Endothelial cell of umbilical vein (primary cell): ENCODE measurements around the gene PPP1R1A. TPM values are rescaled to one million over a fixed set of nuclear protein-coding genes. Genes with fewer than 3 reads are reported as not detected.

Experiments used
- BruUV-seq: library from RNA; stranded (reverse); fragments of 400-500 nt; replicated peaks from 2 replicates; lab custom pipeline; 2021; lab: Mats Ljungman, UMichigan
- CTCF ChIA-PET: fragments of 300-600, 350-600 bp; sonication (Branson Sonifier 250); formaldehyde crosslinking; loops from one replicate; lab custom pipeline; 2021; ENCODE audit warnings: antibody characterized with exemption, inconsistent platforms; lab: Charles Lee
- POLR2A ChIA-PET: fragments of 300-600, 350-600 bp; sonication (Branson Sonifier 250); formaldehyde crosslinking; loops from one replicate; lab custom pipeline; 2021; ENCODE audit warnings: antibody characterized with exemption, inconsistent platforms; lab: Charles Lee
- DNase-seq: peaks from one replicate; pipeline ENCODE4 v3.0.0-alpha.2; 2011; ENCODE audit warnings: low read depth, low spot score
- FAIRE-seq: peaks from 2 replicates; lab custom pipeline; 2011; peaks lifted over from hg19 to GRCh38; lab: Jason Lieb, UNC
- H2AFZ ChIP-seq: 2 replicates; pipeline ENCODE4 v1.6.0; 2012; ENCODE audit warnings: low read depth, low read length, control low read depth, inconsistent platforms
- H3K27ac ChIP-seq: 2 replicates; pipeline ENCODE4 v1.5.1; 2011; ENCODE audit warnings: low read depth, mild to moderate bottlenecking, control low read depth, low read length, moderate library complexity; ENCODE audit not compliant: insufficient read depth
- H3K27me3 ChIP-seq, 2 experiments: 2 replicates each; pipeline versions ENCODE4 v1.6.0 to v1.6.1; 2011; ENCODE audit warnings: low read length in 2 of 2, mixed read lengths in 1 of 2; ENCODE audit not compliant: control insufficient read depth in 2 of 2, insufficient read depth in 2 of 2
- H3K36me3 ChIP-seq, 2 experiments: 2 replicates in 1 of 2; 3 replicates in 1 of 2; pipeline ENCODE4 v1.5.1; 2011; ENCODE audit warnings: low read length in 2 of 2, mild to moderate bottlenecking in 1 of 2, moderate library complexity in 1 of 2; ENCODE audit not compliant: control insufficient read depth in 2 of 2, insufficient read depth in 2 of 2; ENCODE audit errors: extremely low read depth in 1 of 2
- H3K4me1 ChIP-seq: 3 replicates; pipeline ENCODE4 v1.5.1; 2011; ENCODE audit warnings: mild to moderate bottlenecking, low read length; ENCODE audit not compliant: control insufficient read depth, insufficient read depth; ENCODE audit errors: extremely low read depth
- H3K4me2 ChIP-seq: 2 replicates; pipeline ENCODE4 v1.6.1; 2011; ENCODE audit warnings: low read length, control low read depth, mixed read lengths; ENCODE audit not compliant: insufficient read depth
- H3K4me3 ChIP-seq, 3 experiments: fragments of 200-600 bp in 1 of 3; sonication (generic), shearing (Covaris generic) in 1 of 3; replicated peaks in 1 of 3; 2 replicates each; pipeline ENCODE4 v1.5.1; 2011 to 2016; ENCODE audit warnings: control low read depth in 3 of 3, low read length in 3 of 3, mild to moderate bottlenecking in 2 of 3, inconsistent platforms in 1 of 3, low read depth in 1 of 3, moderate library complexity in 1 of 3; ENCODE audit not compliant: insufficient read depth in 1 of 3
- H3K79me2 ChIP-seq: 2 replicates; pipeline ENCODE4 v1.6.0; 2012; ENCODE audit warnings: low read length, inconsistent platforms; ENCODE audit not compliant: control insufficient read depth, insufficient read depth
- H3K9ac ChIP-seq: replicated peaks from 2 replicates; pipeline ENCODE3; 2011; ENCODE audit warnings: low read length, control low read depth; ENCODE audit not compliant: insufficient read depth; ENCODE audit errors: extremely low read depth
- H3K9me1 ChIP-seq: replicated peaks from 3 replicates; pipeline ENCODE4 v1.6.0; 2011; ENCODE audit warnings: mild to moderate bottlenecking, low read length; ENCODE audit not compliant: control insufficient read depth, insufficient read depth; ENCODE audit errors: extremely low read depth
- H3K9me3 ChIP-seq: replicated peaks from 2 replicates; pipeline ENCODE4 v1.5.1; 2012; ENCODE audit warnings: low read length, inconsistent platforms; ENCODE audit not compliant: control insufficient read depth, insufficient read depth
- H4K20me1 ChIP-seq: replicated peaks from 2 replicates; pipeline ENCODE3; 2011; ENCODE audit warnings: mild to moderate bottlenecking, low read length; ENCODE audit not compliant: control insufficient read depth, insufficient read depth; ENCODE audit errors: extremely low read depth
- EZH2 ChIP-seq: IDR thresholded peaks from 2 replicates; pipeline ENCODE4 v1.6.1; 2012; ENCODE audit warnings: borderline replicate concordance, low read depth, mild to moderate bottlenecking, moderate library complexity, low read length, inconsistent platforms; ENCODE audit not compliant: severe bottlenecking
- FOS ChIP-seq: IDR thresholded peaks from 2 replicates; pipeline ENCODE4 v1.6.1; 2011; ENCODE audit warnings: mild to moderate bottlenecking, low read length, moderate library complexity, borderline replicate concordance; ENCODE audit not compliant: insufficient read depth
- GATA2 ChIP-seq: IDR thresholded peaks from 2 replicates; pipeline ENCODE4 v1.7.0; 2011; ENCODE audit warnings: low read depth, mild to moderate bottlenecking, moderate library complexity, mixed read lengths, low read length; ENCODE audit not compliant: insufficient read length, insufficient read depth
- JUN ChIP-seq: IDR thresholded peaks from 2 replicates; pipeline ENCODE4 v1.6.1; 2011; ENCODE audit warnings: borderline replicate concordance, low read depth; ENCODE audit not compliant: insufficient read length, insufficient read depth
- MAX ChIP-seq: IDR thresholded peaks from 2 replicates; pipeline ENCODE4 v1.6.1; 2011; ENCODE audit not compliant: insufficient read depth, insufficient read length
- MYC ChIP-seq: IDR thresholded peaks from one replicate; pipeline ENCODE4 v1.6.1; 2011; ENCODE audit warnings: mild to moderate bottlenecking, low read depth, low read length
- POLR2A ChIP-seq: IDR thresholded peaks from 2 replicates; pipeline ENCODE4 v1.6.1; 2012; ENCODE audit warnings: low read depth, mild to moderate bottlenecking, control low read depth, low read length
- POLR2AphosphoS5 ChIP-seq: IDR thresholded peaks from 2 replicates; pipeline ENCODE4 v1.6.1; 2012; ENCODE audit warnings: low read depth, mild to moderate bottlenecking, control low read depth, low read length, moderate library complexity; ENCODE audit not compliant: insufficient read depth
- dilution Hi-C: fragments of 300-500 bp; cut with MboI; formaldehyde crosslinking; loops from one replicate; pipeline ENCODE4 v1.15.0; 2019; ENCODE audit warnings: low sequenced_read_pairs; ENCODE audit not compliant: extremely low pct_ligation_motif_present
- intact Hi-C: fragments of 100-400 bp; cut with micrococcal nuclease; formaldehyde crosslinking; loops from one replicate; pipeline ENCODE4 v1.10.0; 2022
- polyA plus RNA-seq, 4 experiments: library from polyadenylated mRNA; depleted of rRNA in 3 of 4; stranded (reverse) in 3 of 4; unstranded in 1 of 4; fragments of >200 nt; gene quantifications; 2 replicates each; pipeline versions ENCODE4 v1.2.1 to v1.2.3, GENCODE V29; 2011 to 2012; ENCODE audit warnings: missing spikeins in 1 of 4
- total RNA-seq: library from RNA; stranded (reverse); gene quantifications from 2 replicates; pipeline ENCODE4 v1.2.3, GENCODE V29; 2021
- TF ChIP-seq, protein P1 (sequence below), 2 donors: IDR thresholded peaks; 1 replicate in 1 of 2; 2 replicates in 1 of 2; pipeline ENCODE4 v1.5.1; 2011; ENCODE audit warnings: low read length in 2 of 2, mild to moderate bottlenecking in 2 of 2, moderate library complexity in 2 of 2, control low read depth in 1 of 2, inconsistent platforms in 1 of 2, low read depth in 1 of 2; ENCODE audit not compliant: insufficient read depth in 1 of 2; ENCODE audit errors: extremely low read depth in 1 of 2

PPP1R1A gene
- total and polyA plus RNA-seq, 2 donors (not counting 3 experiments of a cell fraction or from before 2014, with no cell fraction given): not detected

GRCh38 chr12:54593135-54593534, 4.7 kb upstream of the PPP1R1A start:
- H3K4me3 ChIP-seq: no peak overlapping the region
- no peaks in the 10 kb centered on the region for H3K9me3 ChIP-seq
- no TSS peak for BruUV-seq
- ChIA-PET CTCF (interaction anchor here (1.6 to 2.8 kb wide), 4 partner anchors 9 to 29 kb away, joined by 5 to 27 read pairs (median 6); no protein-coding TSS in a partner anchor), POLR2A (interaction anchor here (0.7 kb wide), 1 partner anchor 597 kb away, joined by 3 read pairs; no protein-coding TSS in a partner anchor)
- FAIRE-seq (no peak), DNase-seq (no peak)
- no peak overlapping the region for H3K4me2 ChIP-seq
- no peak overlapping the region for H2AFZ ChIP-seq
- intact Hi-C loops: no loop called here
- H3K27ac ChIP-seq: no peak overlapping the region
- no peaks in the 10 kb centered on the region for H3K79me2 ChIP-seq
- H3K4me1 ChIP-seq: no peaks in the 10 kb centered on the region
- TF ChIP-seq MYC (no peak), FOS (no peak), POLR2AphosphoS5 (no peak), MAX (no peak), EZH2 (no peak), POLR2A (no peak), GATA2 (no peak), JUN (no peak)
- TF ChIP-seq, protein P1, sequence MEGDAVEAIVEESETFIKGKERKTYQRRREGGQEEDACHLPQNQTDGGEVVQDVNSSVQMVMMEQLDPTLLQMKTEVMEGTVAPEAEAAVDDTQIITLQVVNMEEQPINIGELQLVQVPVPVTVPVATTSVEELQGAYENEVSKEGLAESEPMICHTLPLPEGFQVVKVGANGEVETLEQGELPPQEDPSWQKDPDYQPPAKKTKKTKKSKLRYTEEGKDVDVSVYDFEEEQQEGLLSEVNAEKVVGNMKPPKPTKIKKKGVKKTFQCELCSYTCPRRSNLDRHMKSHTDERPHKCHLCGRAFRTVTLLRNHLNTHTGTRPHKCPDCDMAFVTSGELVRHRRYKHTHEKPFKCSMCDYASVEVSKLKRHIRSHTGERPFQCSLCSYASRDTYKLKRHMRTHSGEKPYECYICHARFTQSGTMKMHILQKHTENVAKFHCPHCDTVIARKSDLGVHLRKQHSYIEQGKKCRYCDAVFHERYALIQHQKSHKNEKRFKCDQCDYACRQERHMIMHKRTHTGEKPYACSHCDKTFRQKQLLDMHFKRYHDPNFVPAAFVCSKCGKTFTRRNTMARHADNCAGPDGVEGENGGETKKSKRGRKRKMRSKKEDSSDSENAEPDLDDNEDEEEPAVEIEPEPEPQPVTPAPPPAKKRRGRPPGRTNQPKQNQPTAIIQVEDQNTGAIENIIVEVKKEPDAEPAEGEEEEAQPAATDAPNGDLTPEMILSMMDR (IDR thresholded peaks at IDR 0.05; ENCODE audit: extremely low read depth in 1 of 2, insufficient read depth in 1 of 2, low read depth in 1 of 2, low read length in 2 of 2): no peak
- H3K36me3 ChIP-seq: no peaks in the 10 kb centered on the region
- peaks cover 42 to 44% of the 10 kb centered on the region in 2 experiments for H3K27me3 ChIP-seq
- dilution Hi-C loops: no loop called here
- no peaks in the 10 kb centered on the region for H4K20me1 ChIP-seq
- no peak overlapping the region for H3K9ac ChIP-seq
- H3K9me1 ChIP-seq: no peaks in the 10 kb centered on the region
